ENCODE results near the gene BANP. TPM values are rescaled to one million over a fixed set of nuclear protein-coding genes. Genes with fewer than 3 reads are reported as not detected.
"Not testable (repeated sequence)": the region's sequence is repeated elsewhere in the genome, so short reads cannot be mapped to it uniquely, and the experiment has no call there.

Gene BANP
- total and polyA plus RNA-seq, 3 donors from 2014 or later, result 25.3 to 60.2 (median 55.9) TPM

GRCh38 chr16:88083582-88083981 is 132.3 kb downstream of the BANP start:
- H3K4me1 ChIP-seq, result no peaks in the 10 kb centered on the region
- intact Hi-C loops (cut with DNase I; ENCODE audit: low total_unique reads), result no loop called here
- no peak for TF ChIP-seq POLR2A (IDR thresholded peaks at IDR 0.05)
- TF ChIP-seq CTCF (IDR thresholded peaks at IDR 0.05), result no peak
- H3K9me3 ChIP-seq, result no peaks in the 10 kb centered on the region
- 90 to 92% methylated on average over 3 to 9 of the region's 9 CpGs for WGBS, 2 donors
- H3K36me3 ChIP-seq (ENCODE audit: low read depth, missing control alignments), result no peaks in the 10 kb centered on the region
- no peak overlapping the region for H3K4me3 ChIP-seq
- no peak for DNase-seq
- no peaks in the 10 kb centered on the region for H3K27me3 ChIP-seq
- H3K27ac ChIP-seq, result no peak overlapping the region

- no peaks in the 10 kb centered on the region for H3K4me1 ChIP-seq
- H3K4me3 ChIP-seq, result no peak overlapping the region
- H3K27ac ChIP-seq, result no peak overlapping the region
- no peak for TF ChIP-seq POLR2A (IDR thresholded peaks at IDR 0.05)
- WGBS, 2 donors, result 83 to 85% methylated on average over 3 of the region's 3 CpGs
- DNase-seq, result no peak
- intact Hi-C loops (cut with DNase I; ENCODE audit: low total_unique reads), result no loop called here
- no peaks in the 10 kb centered on the region for H3K36me3 ChIP-seq (ENCODE audit: low read depth, missing control alignments)
- no peaks in the 10 kb centered on the region for H3K27me3 ChIP-seq
- no peaks in the 10 kb centered on the region for H3K9me3 ChIP-seq
These were observed 133.6 kb downstream of the BANP start for GRCh38 chr16:88084881-88085280.

- H3K27me3 ChIP-seq, result no peaks in the 10 kb centered on the region
- WGBS, 2 donors, result 88% methylated on average over 31 to 33 of the region's 34 CpGs
- no peak overlapping the region for H3K27ac ChIP-seq
- no peak overlapping the region for H3K4me3 ChIP-seq
- no peaks in the 10 kb centered on the region for H3K36me3 ChIP-seq (ENCODE audit: low read depth, missing control alignments)
- H3K9me3 ChIP-seq, result no peaks in the 10 kb centered on the region
- H3K4me1 ChIP-seq, result no peaks in the 10 kb centered on the region
- DNase-seq, result no peak
- intact Hi-C loops (cut with DNase I; ENCODE audit: low total_unique reads), result no loop called here
- TF ChIP-seq CTCF (IDR thresholded peaks at IDR 0.05), result no peak
- no peak for TF ChIP-seq POLR2A (IDR thresholded peaks at IDR 0.05)
These were observed 135.6 kb downstream of the BANP start for GRCh38 chr16:88086571-88087516.

- Histone ChIP-seq H3K27me3 (no peaks in the 10 kb centered on the region), H3K9me3 (no peaks in the 10 kb centered on the region), H3K36me3 (ENCODE audit: low read depth, missing control alignments) (no peaks in the 10 kb centered on the region), H3K4me1 (no peaks in the 10 kb centered on the region), H3K4me3 (no peak overlapping the region), H3K27ac (no peak overlapping the region)
- DNase-seq, result no peak
- TF ChIP-seq POLR2A (IDR thresholded peaks at IDR 0.05), result no peak
- TF ChIP-seq CTCF (IDR thresholded peaks at IDR 0.05), result no peak
- 87 to 96% methylated on average over 14 to 16 of the region's 16 CpGs for WGBS, 2 donors
- intact Hi-C loops (cut with DNase I; ENCODE audit: low total_unique reads), result no loop called here
These were observed 136.3 kb downstream of the BANP start for GRCh38 chr16:88087517-88087877.

- Histone ChIP-seq H3K27me3 (no peaks in the 10 kb centered on the region), H3K4me3 (no peak overlapping the region), H3K36me3 (ENCODE audit: low read depth, missing control alignments) (no peaks in the 10 kb centered on the region), H3K27ac (no peak overlapping the region), H3K9me3 (no peaks in the 10 kb centered on the region), H3K4me1 (no peaks in the 10 kb centered on the region)
- intact Hi-C loops (cut with DNase I; ENCODE audit: low total_unique reads), result no loop called here
- DNase-seq, result peak; percentile 31
- 78 to 79% methylated on average over 14 to 20 of the region's 20 CpGs for WGBS, 2 donors
- no peak for TF ChIP-seq POLR2A (IDR thresholded peaks at IDR 0.05)
- TF ChIP-seq CTCF (IDR thresholded peaks at IDR 0.05), result no peak
These were observed 136.9 kb downstream of the BANP start for GRCh38 chr16:88088161-88088581.

GRCh38 chr16:88088611-88089010 is 137.4 kb downstream of the BANP start:
- H3K4me3 ChIP-seq; H3K4me1 ChIP-seq; H3K9me3 ChIP-seq; DNase-seq; intact Hi-C loops (cut with DNase I; ENCODE audit: low total_unique reads); H3K36me3 ChIP-seq (ENCODE audit: low read depth, missing control alignments); H3K27ac ChIP-seq; H3K27me3 ChIP-seq: not testable (repeated sequence)
- WGBS, 2 donors, result 66 to 83% methylated on average over 3 to 10 of the region's 10 CpGs

GRCh38 chr16:88089071-88089470 is 137.8 kb downstream of the BANP start:
- WGBS, 2 donors, result 74 to 90% methylated on average over 8 to 15 of the region's 15 CpGs
- H3K4me1 ChIP-seq; H3K4me3 ChIP-seq; DNase-seq; H3K27ac ChIP-seq; H3K36me3 ChIP-seq (ENCODE audit: low read depth, missing control alignments); H3K9me3 ChIP-seq; H3K27me3 ChIP-seq; intact Hi-C loops (cut with DNase I; ENCODE audit: low total_unique reads): not testable (repeated sequence)
